Mammary epithelial cell (primary cell): ENCODE results near the gene KHK.

Experiments used
- CTCF ChIP-seq, 2 donors: IDR thresholded peaks in 1 of 2; conservative IDR thresholded peaks in 1 of 2; 2 replicates each; pipeline ENCODE4 v1.5.1; 2011 to 2012; ENCODE audit warnings: inconsistent platforms in 2 of 2, low read length in 2 of 2, mild to moderate bottlenecking in 2 of 2, control low read depth in 1 of 2, low read depth in 1 of 2; ENCODE audit not compliant: insufficient read depth in 1 of 2; ENCODE audit errors: extremely low read depth in 1 of 2
- EZH2 ChIP-seq: IDR thresholded peaks from 2 replicates; pipeline ENCODE4 v1.6.1; 2012; ENCODE audit warnings: low read length, inconsistent platforms, borderline replicate concordance

DNA sequence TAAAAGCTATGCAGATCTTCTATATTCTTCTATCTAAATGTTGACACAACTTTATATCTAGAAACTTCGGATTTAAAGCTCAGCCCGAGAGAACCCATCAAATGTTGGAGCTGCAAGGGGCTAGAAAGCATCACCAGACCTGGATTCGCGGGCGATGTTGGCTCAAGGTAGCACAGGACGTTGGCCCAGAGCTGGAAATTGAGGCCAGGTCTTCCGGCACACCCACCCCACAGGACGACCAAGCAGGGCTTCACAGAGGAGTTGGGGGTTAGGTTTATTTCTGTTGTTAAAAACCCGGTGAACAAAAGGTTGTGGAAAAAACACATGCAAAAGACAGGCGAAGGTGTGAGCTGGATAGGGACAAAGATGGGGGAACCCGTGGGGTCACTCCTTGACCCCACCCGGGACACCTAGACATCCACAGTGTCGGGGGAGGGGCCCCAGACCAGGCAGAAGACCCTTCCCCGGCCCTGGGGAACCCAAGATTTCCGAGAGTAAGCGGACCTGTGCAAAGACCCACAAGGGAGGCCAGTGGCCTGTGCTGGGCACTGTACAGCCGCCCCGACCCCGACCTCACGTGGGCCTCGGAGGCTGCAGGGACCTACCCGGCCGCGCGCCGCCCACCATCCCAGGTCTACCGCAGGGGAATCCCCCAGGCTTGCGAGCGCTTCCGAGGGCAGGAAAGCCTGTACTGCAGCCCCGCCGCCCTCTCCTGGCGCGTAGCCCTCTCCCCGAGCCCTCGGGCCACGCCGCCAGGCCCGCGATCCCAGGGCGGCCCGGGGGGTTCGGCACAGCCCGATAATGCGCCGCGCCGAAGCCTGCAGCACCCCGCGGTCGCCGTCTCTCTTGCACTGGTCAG is 36.9 kb upstream of the KHK start:
- TF ChIP-seq CTCF (conservative IDR thresholded peaks at IDR 0.05 in 1 of 2, IDR thresholded peaks at IDR 0.05 in 1 of 2; ENCODE audit: extremely low read depth in 1 of 2, insufficient read depth in 1 of 2, low read depth in 1 of 2, low read length in 2 of 2) = no peak
- no peak for TF ChIP-seq EZH2
